HG03159 (cell line): Measurements from ENCODE around the gene COQ10A.
A peak's percentile ranks its signal among the peaks of the same experiment; 100 is the strongest.

Experiments used
- ATAC-seq: cut with Tn5 transposase; IDR thresholded peaks from one replicate; pipeline ENCODE4 v1.9.1; 2021; ENCODE audit warnings: mild to moderate bottlenecking, moderate library complexity; ENCODE audit not compliant: unreplicated experiment

COQ10A gene

GRCh38 chr12:56266693-56267442, at the start of gene COQ10A:
COQ10A (plus strand) TSS chr12:56266942; CDS start chr12:56267119, 177 bp downstream.
- ATAC-seq: peak; percentile 89

- ATAC-seq: no peak
Observed at GRCh38 chr12:56219840-56220239, 46.9 kb upstream of the COQ10A start.

GRCh38 chr12:56220611-56221231, 46.0 kb upstream of the COQ10A start:
- ATAC-seq: no peak

GRCh38 chr12:56221232-56221756, 45.4 kb upstream of the COQ10A start:
- ATAC-seq: no peak

GRCh38 chr12:56221757-56222530, 44.8 kb upstream of the COQ10A start, which contains the start of gene RNF41:
RNF41 (minus strand) TSS chr12:56221922; CDS start chr12:56214047, 7,875 bp downstream.
- ATAC-seq: peak; percentile 75

GRCh38 chr12:56222531-56222895, 44.2 kb upstream of the COQ10A start:
- no peak for ATAC-seq

- ATAC-seq: no peak
Observed at GRCh38 chr12:56223571-56224101, 43.1 kb upstream of the COQ10A start.

- ATAC-seq: peak; percentile 64
Observed at GRCh38 chr12:56224102-56224701, 42.5 kb upstream of the COQ10A start, which contains the start of gene NABP2. NABP2 (plus strand) TSS chr12:56224342; CDS start chr12:56224857, 515 bp downstream.

- no peak for ATAC-seq
Observed at GRCh38 chr12:56224954-56225353, 41.8 kb upstream of the COQ10A start.

- ATAC-seq: no peak
Observed at GRCh38 chr12:56229082-56229481, 37.7 kb upstream of the COQ10A start.

GRCh38 chr12:56229916-56230431, 36.8 kb upstream of the COQ10A start, which contains the start of gene SLC39A5:
SLC39A5 (plus strand) TSS chr12:56230051; CDS start chr12:56231275, 1,224 bp downstream.
- ATAC-seq: no peak

GRCh38 chr12:56230432-56231183, 36.1 kb upstream of the COQ10A start:
- no peak for ATAC-seq

GRCh38 chr12:56231184-56231582, 35.6 kb upstream of the COQ10A start:
- no peak for ATAC-seq

GRCh38 chr12:56234746-56235436, 31.9 kb upstream of the COQ10A start:
- no peak for ATAC-seq

GRCh38 chr12:56236091-56236490, 30.7 kb upstream of the COQ10A start:
- no peak for ATAC-seq

- no peak for ATAC-seq
Observed at GRCh38 chr12:56236985-56237384, 29.8 kb upstream of the COQ10A start.

GRCh38 chr12:56237552-56237951, 29.2 kb upstream of the COQ10A start:
- no peak for ATAC-seq

GRCh38 chr12:56241424-56242303, 25.1 kb upstream of the COQ10A start:
- no peak for ATAC-seq
